Activated T-helper 1 cell treated with anti-CD3 and anti-CD28 coated beads, Interleukin-12 subunit alpha, Interleukin-12 subunit beta, Interleukin-2, Interleukin-4 antibody, amounts not matched to agents 30 ng/mL and 10 ng/mL and 1 ng/mL, durations not matched to agents 14 hours and 24 hours and 36 hours (primary cell): ENCODE results near the gene RHOXF2. TPM values are rescaled to one million over a fixed set of nuclear protein-coding genes. Genes with fewer than 3 reads are reported as not detected.

ENCODE experiments used
- DNase-seq: peaks from one replicate; pipeline ENCODE4 v3.0.0; 2021; ENCODE audit warnings: low spot score
- H3K27ac Mint-ChIP-seq: one replicate; pipeline ENCODE4 v1.8.0; 2021; ENCODE audit warnings: mild to moderate bottlenecking, mixed read lengths
- H3K27me3 Mint-ChIP-seq: one replicate; pipeline ENCODE4 v1.8.0; 2022; ENCODE audit warnings: mild to moderate bottlenecking, moderate library complexity, mixed read lengths; ENCODE audit not compliant: insufficient read depth
- H3K36me3 Mint-ChIP-seq: one replicate; pipeline ENCODE4 v1.8.0; 2021; ENCODE audit warnings: low read depth, mixed read lengths
- H3K4me1 Mint-ChIP-seq: one replicate; pipeline ENCODE4 v1.8.0; 2021; ENCODE audit warnings: low read depth, mixed read lengths
- H3K4me3 Mint-ChIP-seq: one replicate; pipeline ENCODE4 v1.8.0; 2021; ENCODE audit warnings: mild to moderate bottlenecking, moderate library complexity, mixed read lengths
- H3K9me3 Mint-ChIP-seq: one replicate; pipeline ENCODE4 v1.8.0; 2021; ENCODE audit warnings: mixed read lengths
- intact Hi-C: fragments of 100-400 bp; cut with micrococcal nuclease; formaldehyde crosslinking; loops from one replicate; pipeline ENCODE4 v1.15.1; 2024
- total RNA-seq: library from RNA; stranded (reverse); gene quantifications from 2 replicates; pipeline ENCODE4 v1.2.3, GENCODE V29; 2022

The RHOXF2 gene
- total RNA-seq, 1 donor from 2014 or later = not detected

- H3K9me3 Mint-ChIP-seq = no peaks in the 10 kb centered on the region
- DNase-seq = peak; percentile 20
- H3K4me1 Mint-ChIP-seq = no peaks in the 10 kb centered on the region
- intact Hi-C loops = no loop called here
- H3K27ac Mint-ChIP-seq = no peak overlapping the region
- no peaks in the 10 kb centered on the region for H3K36me3 Mint-ChIP-seq
- no peak overlapping the region for H3K4me3 Mint-ChIP-seq
- peaks cover 3% of the 10 kb centered on the region for H3K27me3 Mint-ChIP-seq
Observed at GRCh38 chrX:120213438-120214265, 55.2 kb downstream of the RHOXF2 start.

Other genes starting within 250 kb of the RHOXF2 start
- 9.4 and 10.1 TPM in 2 replicates for gene NKAP, start 214.9 kb upstream of the RHOXF2 start, total RNA-seq
- gene RHOXF2B, start 80.9 kb upstream of the RHOXF2 start, total RNA-seq = not detected in 2 replicates
- gene RHOXF1, start 42.7 kb upstream of the RHOXF2 start, total RNA-seq = not detected in 2 replicates
- 13.0 and 13.4 TPM in 2 replicates for gene ZBTB33, start 92.2 kb downstream of the RHOXF2 start, total RNA-seq
- gene TMEM255A, start 152.8 kb downstream of the RHOXF2 start, total RNA-seq = not detected in 2 replicates
- gene ATP1B4, start 203.5 kb downstream of the RHOXF2 start, total RNA-seq = not detected in 2 replicates